ENCODE data around the gene WNK2.

Gene WNK2

DNA sequence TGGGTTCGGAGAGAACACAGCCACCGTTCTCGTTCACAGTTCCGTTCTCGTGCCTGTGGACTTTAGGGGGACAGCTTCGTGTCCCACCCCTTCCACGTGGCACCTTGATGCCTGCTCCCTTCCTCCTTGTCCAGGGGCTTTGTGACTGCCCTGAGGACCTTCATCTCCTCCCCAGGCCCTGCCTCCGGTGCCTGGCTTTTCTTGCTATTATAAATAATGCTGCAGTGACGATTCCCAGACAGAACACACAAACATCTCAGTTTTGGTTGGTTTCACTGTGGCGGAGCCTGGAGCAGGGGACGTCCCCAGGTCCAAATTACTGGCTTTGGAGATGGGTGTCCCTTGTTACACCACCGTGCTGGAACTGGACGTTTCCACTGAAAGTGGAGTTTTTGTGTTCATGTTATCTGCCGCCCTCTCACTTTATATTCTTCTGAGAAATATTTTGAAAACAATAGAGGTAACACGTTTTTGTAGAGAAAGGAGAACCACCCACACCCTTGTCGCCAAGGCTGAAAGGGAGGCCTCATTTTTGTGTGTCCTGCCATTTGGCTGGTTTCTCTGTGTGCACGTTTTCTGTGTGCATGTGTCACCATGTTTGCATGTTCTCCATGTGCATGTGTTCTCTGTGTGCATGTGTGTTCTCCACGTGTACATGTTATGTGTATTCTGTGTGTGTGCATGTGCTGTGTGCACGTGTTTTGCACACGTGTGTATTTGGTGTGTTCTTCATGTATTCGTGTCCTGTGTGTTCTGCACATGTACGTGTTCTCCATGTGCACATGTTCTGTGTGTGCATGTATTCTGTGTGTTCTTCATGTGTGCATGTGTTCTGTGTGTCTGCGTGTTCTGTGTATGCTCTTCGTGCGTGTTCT, 24.2 kb downstream of the WNK2 start:
- H3K4me3 ChIP-seq (ENCODE audit: low read depth, low read length), result no peak overlapping the region
- no peak for DNase-seq (ENCODE audit: low read depth)
- no peak for TF ChIP-seq POLR2A (IDR thresholded peaks at IDR 0.05; ENCODE audit: extremely low read depth, insufficient read length)

DNA sequence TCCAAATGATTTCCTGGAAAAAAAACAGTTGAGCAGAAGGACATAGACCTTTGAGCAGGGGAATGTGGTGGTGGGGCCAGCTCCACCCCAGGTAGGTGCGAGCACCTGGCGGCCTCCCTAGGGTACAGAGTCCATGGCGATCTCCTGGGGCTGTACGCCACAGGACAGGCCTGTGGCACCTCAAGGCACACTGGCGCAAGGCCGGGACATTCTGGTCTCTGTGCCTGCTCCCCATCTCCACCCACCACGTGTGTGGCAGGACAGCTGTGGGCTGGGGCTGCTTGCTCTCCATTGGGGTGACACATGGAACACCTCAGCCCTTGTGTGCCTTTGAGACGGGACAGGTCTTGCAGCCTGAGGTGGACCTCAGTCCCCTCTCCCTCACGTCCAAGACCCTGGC, 25.2 kb downstream of the WNK2 start:
- TF ChIP-seq, protein P1, sequence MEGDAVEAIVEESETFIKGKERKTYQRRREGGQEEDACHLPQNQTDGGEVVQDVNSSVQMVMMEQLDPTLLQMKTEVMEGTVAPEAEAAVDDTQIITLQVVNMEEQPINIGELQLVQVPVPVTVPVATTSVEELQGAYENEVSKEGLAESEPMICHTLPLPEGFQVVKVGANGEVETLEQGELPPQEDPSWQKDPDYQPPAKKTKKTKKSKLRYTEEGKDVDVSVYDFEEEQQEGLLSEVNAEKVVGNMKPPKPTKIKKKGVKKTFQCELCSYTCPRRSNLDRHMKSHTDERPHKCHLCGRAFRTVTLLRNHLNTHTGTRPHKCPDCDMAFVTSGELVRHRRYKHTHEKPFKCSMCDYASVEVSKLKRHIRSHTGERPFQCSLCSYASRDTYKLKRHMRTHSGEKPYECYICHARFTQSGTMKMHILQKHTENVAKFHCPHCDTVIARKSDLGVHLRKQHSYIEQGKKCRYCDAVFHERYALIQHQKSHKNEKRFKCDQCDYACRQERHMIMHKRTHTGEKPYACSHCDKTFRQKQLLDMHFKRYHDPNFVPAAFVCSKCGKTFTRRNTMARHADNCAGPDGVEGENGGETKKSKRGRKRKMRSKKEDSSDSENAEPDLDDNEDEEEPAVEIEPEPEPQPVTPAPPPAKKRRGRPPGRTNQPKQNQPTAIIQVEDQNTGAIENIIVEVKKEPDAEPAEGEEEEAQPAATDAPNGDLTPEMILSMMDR (IDR thresholded peaks at IDR 0.05; ENCODE audit: low read depth, low read length), result no peak
- TF ChIP-seq, protein P2, sequence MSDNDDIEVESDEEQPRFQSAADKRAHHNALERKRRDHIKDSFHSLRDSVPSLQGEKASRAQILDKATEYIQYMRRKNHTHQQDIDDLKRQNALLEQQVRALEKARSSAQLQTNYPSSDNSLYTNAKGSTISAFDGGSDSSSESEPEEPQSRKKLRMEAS (IDR thresholded peaks at IDR 0.05; ENCODE audit: low read depth, low read length), result no peak
- TF ChIP-seq POLR2A (IDR thresholded peaks at IDR 0.05; ENCODE audit: extremely low read depth, insufficient read length) (no peak), MYC (IDR thresholded peaks at IDR 0.05; ENCODE audit: low read depth, low read length) (no peak)
- no peak for DNase-seq (ENCODE audit: low read depth)
- H3K4me3 ChIP-seq (ENCODE audit: low read depth, low read length), result no peak overlapping the region

DNA sequence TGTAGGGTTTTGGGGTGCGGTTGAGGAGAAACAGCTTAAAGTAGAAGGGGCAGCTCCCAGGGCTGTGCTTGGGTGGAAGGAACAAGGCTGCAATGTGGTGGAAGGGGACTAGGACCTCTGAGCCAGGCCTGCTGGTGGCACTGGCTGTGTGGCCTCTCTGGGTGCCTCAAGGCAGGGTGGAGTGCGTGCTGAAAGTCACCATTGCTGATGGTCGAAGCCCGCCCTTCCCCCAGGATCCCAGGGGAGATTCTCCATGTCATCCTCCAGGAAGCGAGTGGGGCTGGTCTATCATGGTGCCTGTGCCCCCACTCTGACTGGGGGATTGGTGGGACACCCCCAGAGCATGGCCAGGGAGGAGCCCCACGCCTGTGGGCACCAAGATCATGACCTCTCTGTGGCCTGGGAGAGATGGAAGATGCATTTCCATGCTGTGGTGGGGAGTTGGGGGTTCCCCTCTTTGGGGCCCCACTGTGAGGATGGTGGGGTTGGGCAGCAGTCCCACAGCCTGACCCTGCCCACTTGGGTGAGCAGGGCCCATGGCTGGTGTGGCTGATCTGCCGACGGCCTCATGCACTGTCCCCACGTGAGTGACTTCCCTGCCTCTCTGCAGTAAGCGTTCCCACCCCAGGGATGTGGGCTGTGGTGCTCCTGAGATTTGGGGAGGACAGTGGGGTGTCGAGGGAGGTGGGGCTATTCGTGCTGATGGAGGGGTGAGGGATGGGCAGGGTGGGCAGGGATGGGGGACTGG, 25.8 kb downstream of the WNK2 start:
- H3K4me3 ChIP-seq (ENCODE audit: low read depth, low read length), result no peak overlapping the region
- TF ChIP-seq, protein P2 (IDR thresholded peaks at IDR 0.05; ENCODE audit: low read depth, low read length), result no peak
- TF ChIP-seq MYC (IDR thresholded peaks at IDR 0.05; ENCODE audit: low read depth, low read length), result no peak
- TF ChIP-seq, protein P1 (IDR thresholded peaks at IDR 0.05; ENCODE audit: low read depth, low read length), result no peak
- no peak for DNase-seq (ENCODE audit: low read depth)

DNA sequence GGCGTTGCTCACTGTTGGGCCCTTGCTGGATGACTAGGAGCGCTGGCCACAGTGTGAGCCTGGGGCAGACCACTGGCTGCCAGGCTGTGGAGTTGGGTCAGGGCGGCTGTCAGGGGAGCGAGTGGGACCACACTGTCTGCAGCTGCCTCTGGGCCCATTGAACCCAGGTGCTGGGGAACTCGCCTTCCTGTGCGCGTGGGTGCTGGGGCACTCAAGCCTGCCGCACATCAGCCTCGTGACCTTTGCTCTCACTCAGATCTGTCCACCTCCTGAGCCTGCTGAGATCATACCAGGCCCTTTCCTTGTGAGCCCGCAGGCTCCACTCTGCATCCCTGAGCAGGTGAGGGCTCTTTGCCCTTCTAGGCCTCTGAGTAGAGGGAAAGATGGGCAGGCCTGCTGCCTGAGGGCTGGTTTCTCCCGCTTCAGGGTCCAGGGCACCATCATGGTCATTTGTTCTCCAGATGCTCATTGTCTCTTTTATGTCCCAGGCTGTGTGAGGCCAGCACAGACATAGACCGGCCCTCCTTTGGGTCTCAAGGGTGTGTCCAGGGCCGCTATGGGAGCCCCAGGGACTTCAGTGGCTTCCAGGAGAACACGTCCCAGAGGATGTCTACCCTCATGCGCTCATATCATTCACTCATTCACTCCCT, 26.5 kb downstream of the WNK2 start:
- TF ChIP-seq MYC (IDR thresholded peaks at IDR 0.05; ENCODE audit: low read depth, low read length) (no peak), POLR2A (IDR thresholded peaks at IDR 0.05; ENCODE audit: extremely low read depth, insufficient read length) (no peak)
- TF ChIP-seq, protein P1 (IDR thresholded peaks at IDR 0.05; ENCODE audit: low read depth, low read length), result no peak
- TF ChIP-seq, protein P2 (IDR thresholded peaks at IDR 0.05; ENCODE audit: low read depth, low read length), result no peak
- no peak for DNase-seq (ENCODE audit: low read depth)
- H3K4me3 ChIP-seq (ENCODE audit: low read depth, low read length), result no peak overlapping the region

DNA sequence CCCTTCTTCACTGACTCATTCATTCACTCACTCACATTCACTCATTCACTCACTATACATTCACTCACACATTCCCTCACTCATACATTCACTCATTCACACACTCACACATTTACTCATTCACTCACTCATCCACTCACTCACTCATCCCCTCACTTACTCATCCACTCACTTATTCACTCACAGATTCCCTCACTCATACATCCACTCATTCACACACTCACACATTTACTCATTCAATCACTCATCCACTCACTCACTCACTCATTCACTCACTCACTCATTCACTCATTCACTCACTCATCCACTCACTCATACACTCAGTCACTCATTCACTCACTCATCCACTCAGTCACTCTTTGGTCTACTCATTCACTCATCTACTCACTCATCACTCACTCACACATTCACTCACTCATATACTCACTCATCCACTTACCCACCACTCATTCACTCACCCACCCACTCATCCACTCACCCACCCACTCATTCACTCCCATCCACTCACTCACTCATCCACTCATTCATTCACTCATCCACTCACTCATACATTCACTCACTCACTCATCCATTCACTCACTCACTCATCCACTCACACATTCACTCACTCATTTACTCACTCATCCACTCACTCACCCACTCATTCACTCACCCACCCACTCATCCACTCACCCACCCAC, 27.2 kb downstream of the WNK2 start:
- no peak for DNase-seq (ENCODE audit: low read depth)
- no peak overlapping the region for H3K4me3 ChIP-seq (ENCODE audit: low read depth, low read length)
- no peak for TF ChIP-seq POLR2A (IDR thresholded peaks at IDR 0.05; ENCODE audit: extremely low read depth, insufficient read length)
- TF ChIP-seq, protein P2 (IDR thresholded peaks at IDR 0.05; ENCODE audit: low read depth, low read length), result no peak
- no peak for TF ChIP-seq MYC (IDR thresholded peaks at IDR 0.05; ENCODE audit: low read depth, low read length)
- TF ChIP-seq, protein P1 (IDR thresholded peaks at IDR 0.05; ENCODE audit: low read depth, low read length), result no peak
